Fibroblast of skin of right biceps (primary cell): ENCODE measurements around the gene SLC6A6.
"Not testable (repeated sequence)": the region's sequence is repeated elsewhere in the genome, so short reads cannot be mapped to it uniquely, and the experiment has no call there.

Experiments used
- DNase-seq: peaks from one replicate; pipeline ENCODE4 v3.0.0-alpha.2; 2013

The SLC6A6 gene

DNA sequence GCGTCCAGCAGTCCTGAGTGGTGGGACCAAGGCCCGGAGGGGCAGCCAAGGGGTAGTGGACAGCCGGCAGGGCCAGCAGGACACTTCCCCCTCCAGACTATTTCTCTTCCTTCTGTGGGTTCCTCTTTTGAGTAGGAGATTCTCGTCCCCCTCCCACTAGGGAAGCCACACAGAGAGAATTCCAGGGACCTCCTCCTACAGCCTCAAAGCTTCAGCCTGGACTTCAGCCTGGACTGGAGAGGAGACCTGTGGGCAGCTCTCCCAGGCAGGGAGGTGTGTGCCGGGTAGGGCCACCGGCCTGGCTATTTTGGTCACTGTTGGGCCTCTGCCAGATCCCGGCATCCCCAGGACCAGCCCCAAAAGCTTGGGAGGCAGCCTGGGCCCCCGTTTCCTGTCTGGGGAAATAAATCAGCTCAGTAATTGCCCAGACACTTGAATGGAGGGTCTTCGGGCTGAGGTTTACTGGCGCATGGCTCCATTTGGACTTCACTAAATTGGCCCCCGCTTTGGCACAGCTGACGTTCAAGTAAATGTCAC lies 1.3 kb downstream of the SLC6A6 start:
- DNase-seq: no peak

DNA sequence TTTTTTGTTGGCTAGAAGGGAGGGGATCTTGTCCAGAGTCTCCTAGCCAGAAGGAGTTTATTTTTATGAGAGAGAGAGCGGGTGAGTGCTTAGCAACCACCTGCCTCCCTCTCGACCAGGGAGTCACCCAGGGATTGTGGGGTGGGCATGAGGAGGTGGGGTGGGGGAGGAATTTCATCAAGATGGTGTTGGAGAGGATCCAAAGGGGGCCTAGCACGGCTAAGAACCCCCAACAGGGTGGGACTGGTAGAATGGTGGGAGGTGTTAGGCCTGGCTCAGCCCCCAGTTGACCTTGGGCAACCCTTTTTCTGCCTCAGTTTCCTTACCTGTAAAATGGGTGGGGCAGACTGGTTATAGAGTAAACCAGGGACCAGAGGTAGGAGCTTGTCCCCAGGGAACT lies 1.8 kb downstream of the SLC6A6 start:
- no peak for DNase-seq

GRCh38 chr3:14404631-14405359 lies 2.4 kb downstream of the SLC6A6 start:
- no peak for DNase-seq

- no peak for DNase-seq
Observed at GRCh38 chr3:14405360-14406238, 3.2 kb downstream of the SLC6A6 start.

GRCh38 chr3:14406336-14406735 lies 3.9 kb downstream of the SLC6A6 start:
- DNase-seq: no peak

DNA sequence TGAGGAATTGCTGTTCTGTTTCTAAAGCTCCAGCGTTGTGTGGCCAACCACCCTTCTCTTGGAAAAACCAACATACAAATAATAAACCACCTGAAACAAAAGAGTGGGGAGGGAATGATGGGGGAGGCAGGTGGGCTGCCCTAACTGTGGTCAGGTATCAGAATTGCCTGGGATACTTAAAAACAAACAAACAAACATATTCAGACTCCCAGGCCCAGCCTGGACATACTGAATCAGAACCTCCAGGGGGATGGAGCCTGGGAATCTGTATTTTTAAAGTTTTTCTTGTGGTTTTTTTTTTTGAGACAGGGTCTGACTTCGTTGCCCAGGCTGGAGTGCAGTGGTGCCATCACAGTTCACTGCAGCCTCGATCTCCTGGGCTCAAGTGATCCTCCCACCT lies 4.4 kb downstream of the SLC6A6 start:
- no peak for DNase-seq

DNA sequence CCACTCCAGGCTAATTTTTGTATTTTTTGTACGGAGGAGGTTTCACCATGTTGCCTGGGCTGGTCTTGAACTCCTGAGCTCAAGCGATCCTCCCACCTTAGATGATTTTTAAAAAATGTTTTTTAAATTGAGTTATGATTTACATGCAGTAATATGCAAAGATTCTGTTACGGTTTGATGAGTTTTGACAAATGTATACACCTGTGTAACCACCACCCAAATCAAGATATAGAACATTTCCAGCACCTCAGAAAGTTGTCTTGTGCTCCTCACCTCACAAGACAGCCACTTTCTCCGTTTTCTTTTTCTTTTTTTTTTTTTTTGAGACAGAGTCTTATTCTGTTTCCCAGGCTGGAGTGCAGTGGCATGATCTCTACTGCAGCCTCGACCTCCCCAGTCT lies 4.8 kb downstream of the SLC6A6 start:
- no peak for DNase-seq

GRCh38 chr3:14409779-14410063 lies 7.3 kb downstream of the SLC6A6 start:
- DNase-seq: not testable (repeated sequence)

- DNase-seq: no peak
Observed at GRCh38 chr3:14410106-14410502, 7.7 kb downstream of the SLC6A6 start.

DNA sequence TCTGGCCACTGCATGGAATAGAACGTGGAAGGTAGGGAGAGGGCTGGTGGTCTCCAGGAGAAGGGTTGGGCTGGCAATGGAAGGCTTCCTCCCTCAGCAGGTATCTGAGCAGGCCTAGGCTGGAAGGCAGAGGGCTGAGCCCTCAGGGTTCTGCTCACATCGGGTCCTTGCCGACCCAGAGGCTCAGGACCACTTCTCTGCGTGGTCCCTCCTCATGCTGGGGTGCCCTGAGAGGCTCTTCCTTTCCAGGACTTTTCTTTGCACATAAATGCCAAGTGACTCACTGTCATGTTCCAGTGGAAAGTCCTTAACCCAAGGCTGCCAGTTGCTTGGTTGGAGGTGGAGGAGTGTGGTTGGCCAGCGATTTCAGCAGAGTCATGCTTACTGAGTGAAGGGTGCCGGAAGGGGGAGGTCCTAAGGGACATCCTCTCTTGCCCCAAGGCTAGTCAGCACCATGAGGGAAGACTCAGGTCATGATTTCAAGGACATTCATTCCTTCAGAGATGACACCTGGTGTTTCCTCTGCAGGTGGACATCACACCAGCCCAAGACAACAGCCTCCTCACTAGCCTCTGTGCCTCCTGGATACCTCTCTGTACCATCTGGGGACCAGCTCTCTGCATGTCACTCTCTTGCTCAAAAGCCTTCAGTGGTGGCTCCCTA lies 8.2 kb downstream of the SLC6A6 start:
- peak; percentile 92 for DNase-seq

- DNase-seq: no peak
Observed at GRCh38 chr3:14411166-14411526, 8.7 kb downstream of the SLC6A6 start.

- no peak for DNase-seq
Observed at GRCh38 chr3:14411988-14412387, 9.6 kb downstream of the SLC6A6 start.

- DNase-seq: no peak
Observed at GRCh38 chr3:14412831-14413380, 10.5 kb downstream of the SLC6A6 start.

DNA sequence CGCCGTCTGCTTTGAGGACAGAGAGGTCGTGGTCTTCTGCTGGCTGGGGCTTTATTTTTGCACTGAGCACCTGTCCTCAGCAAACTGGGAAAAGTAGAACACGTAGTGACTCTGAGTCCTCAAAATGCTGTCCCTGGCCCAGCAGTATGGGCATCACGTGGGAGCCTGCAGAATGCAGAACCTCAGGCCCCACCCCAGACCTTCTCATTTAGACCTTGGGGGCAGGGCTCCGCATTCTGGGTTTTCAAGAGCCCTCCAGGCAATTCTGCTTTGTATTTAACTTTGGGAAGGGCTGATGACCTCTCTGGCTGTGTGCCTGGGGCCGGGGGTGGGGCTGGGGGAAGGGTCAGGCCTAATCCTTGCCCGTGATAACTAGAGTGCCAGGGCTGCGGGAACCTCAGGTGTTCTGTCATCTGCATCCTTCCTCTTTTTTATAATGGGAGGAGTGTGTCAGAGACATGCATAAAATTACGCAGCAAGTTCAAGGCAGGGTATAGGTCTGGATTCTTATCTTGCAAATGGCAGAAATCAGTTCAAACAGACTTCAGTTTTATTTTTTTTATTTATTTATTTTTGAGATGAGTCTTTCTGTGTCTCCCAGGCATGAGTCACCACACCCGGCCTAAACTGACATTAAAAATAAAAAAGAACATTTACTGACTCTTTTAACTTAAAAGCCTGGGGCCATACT lies 11.1 kb downstream of the SLC6A6 start:
- DNase-seq: peak; percentile 72

GRCh38 chr3:14414846-14415464 lies 12.5 kb downstream of the SLC6A6 start:
- DNase-seq: no peak

DNA sequence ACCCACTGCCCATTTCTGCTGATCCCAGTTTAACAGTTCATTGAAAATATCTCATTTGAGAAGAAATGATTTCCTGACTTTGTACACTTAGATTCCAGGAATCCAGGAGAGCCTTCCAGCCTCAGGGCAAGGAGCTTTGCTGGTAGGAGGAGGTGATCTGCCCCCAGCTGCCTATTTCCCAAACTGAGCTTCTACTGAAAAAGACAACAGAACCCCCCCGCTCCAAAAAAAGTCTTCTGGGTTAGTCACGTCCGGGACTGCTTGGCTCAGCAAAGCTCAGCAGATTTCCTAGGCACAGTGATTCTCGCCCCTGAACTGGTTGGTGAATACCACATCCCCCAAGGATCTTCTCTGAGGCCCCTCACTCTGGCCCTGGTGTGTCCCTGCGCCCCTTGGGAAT lies 13.1 kb downstream of the SLC6A6 start:
- peak; percentile 86 for DNase-seq

- no peak for DNase-seq
Observed at GRCh38 chr3:14416453-14416852, 14.0 kb downstream of the SLC6A6 start.

GRCh38 chr3:14418296-14419250 lies 16.2 kb downstream of the SLC6A6 start:
- DNase-seq: no peak

GRCh38 chr3:14422016-14422963 lies 19.9 kb downstream of the SLC6A6 start:
- no peak for DNase-seq

- no peak for DNase-seq
Observed at GRCh38 chr3:14423197-14423743, 20.9 kb downstream of the SLC6A6 start.
